GM10266 (cell line): ENCODE measurements around the gene MRC1.
"Not testable (repeated sequence)": the region's sequence is repeated elsewhere in the genome, so short reads cannot be mapped to it uniquely, and the experiment has no call there.

ENCODE experiments used
- DNase-seq: peaks from one replicate; pipeline ENCODE4 v3.0.0; 2012; ENCODE audit errors: extremely low spot score
- TF ChIP-seq, protein P1 (sequence below): IDR thresholded peaks from 2 replicates; pipeline ENCODE4 v1.5.1; 2012; ENCODE audit warnings: mild to moderate bottlenecking, low read depth; ENCODE audit not compliant: control insufficient read depth, insufficient read depth; ENCODE audit errors: missing control alignments

Gene MRC1

GRCh38 chr10:17921378-17921777 lies 112.2 kb downstream of the MRC1 start:
- DNase-seq: no peak
- TF ChIP-seq, protein P1, sequence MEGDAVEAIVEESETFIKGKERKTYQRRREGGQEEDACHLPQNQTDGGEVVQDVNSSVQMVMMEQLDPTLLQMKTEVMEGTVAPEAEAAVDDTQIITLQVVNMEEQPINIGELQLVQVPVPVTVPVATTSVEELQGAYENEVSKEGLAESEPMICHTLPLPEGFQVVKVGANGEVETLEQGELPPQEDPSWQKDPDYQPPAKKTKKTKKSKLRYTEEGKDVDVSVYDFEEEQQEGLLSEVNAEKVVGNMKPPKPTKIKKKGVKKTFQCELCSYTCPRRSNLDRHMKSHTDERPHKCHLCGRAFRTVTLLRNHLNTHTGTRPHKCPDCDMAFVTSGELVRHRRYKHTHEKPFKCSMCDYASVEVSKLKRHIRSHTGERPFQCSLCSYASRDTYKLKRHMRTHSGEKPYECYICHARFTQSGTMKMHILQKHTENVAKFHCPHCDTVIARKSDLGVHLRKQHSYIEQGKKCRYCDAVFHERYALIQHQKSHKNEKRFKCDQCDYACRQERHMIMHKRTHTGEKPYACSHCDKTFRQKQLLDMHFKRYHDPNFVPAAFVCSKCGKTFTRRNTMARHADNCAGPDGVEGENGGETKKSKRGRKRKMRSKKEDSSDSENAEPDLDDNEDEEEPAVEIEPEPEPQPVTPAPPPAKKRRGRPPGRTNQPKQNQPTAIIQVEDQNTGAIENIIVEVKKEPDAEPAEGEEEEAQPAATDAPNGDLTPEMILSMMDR: no peak

DNA sequence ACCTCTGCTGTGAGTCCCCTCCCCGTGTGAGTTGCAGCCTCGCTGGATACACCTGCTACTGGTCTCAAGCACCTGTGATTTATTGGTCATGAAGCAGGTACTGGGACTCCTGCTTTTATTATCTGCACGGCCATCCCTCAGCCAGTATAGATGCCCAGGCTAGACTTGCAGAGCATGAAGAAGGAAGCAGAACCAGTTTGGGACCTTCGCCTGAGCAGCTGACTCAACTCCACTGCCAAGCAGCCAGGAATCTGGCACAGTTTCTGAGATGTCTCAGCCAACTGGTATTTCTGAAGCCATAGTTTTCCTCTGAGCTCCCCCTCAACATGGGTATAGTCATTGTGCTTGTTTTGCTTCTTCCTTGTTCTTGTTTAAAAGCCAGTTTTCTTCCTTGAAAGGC lies 114.6 kb downstream of the MRC1 start:
- no peak for DNase-seq
- TF ChIP-seq, protein P1: no peak

GRCh38 chr10:17943033-17943745 lies 134.0 kb downstream of the MRC1 start:
- no peak for DNase-seq

DNA sequence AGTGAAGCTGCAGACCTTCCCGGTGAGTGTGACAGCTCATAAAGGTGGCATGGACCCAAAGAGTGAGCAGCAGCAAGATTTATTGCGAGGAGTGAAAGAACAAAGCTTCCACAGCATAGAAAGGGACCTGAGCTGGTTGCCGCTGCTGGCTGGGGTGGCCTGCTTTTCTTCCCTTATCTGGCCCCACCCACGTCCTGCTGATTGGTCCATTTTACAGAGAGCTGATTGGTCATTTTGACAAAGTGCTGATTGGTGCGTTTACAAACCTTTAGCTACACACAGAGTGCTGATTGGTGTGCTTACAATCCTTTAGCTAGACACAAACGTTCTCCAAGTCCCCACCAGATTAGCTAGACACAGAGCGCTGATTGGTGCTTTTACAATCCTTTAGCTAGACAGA lies 141.1 kb downstream of the MRC1 start:
- DNase-seq: not testable (repeated sequence)

More at GRCh38 chr10:17943033-17943745, 134.0 kb downstream of the MRC1 start:
- TF ChIP-seq, protein P1: no peak

- DNase-seq: no peak
- TF ChIP-seq, protein P1: no peak
These were observed 141.6 kb downstream of the MRC1 start for GRCh38 chr10:17950726-17951125.

DNA sequence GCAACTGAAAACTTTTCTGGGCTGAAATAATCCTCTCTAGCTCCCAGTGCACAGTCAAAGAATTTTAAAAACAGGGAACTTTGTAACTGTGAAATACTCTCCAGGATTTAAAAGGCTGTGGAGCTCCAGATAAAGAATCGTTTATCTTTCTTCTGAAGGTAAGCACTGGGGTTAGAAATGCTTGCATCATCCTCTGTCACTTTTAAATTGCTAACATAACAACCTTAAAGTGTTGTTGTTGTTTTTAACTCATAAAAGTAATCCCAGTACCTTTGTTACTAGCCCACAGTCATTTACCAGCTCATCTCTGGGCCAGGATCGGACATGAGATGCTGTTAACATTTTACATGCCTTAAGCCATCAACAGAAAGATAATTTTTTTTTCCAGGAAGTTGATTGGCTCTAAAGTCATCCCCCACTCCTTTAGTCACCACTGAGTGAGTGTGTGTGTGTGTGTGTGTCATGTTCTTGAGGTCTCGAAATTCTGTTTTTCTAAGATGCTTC lies 142.8 kb downstream of the MRC1 start, which contains the start of gene SLC39A12:
TSS of gene SLC39A12 (plus strand) at position 51 of the 504 bp plus-strand sequence. CDS start 1,359 bp downstream, outside the sequence.
- TF ChIP-seq, protein P1: no peak

GRCh38 chr10:17954372-17954771 lies 145.2 kb downstream of the MRC1 start:
- not testable (repeated sequence) for DNase-seq

More for the DNA sequence above, 142.8 kb downstream of the MRC1 start, which contains the start of gene SLC39A12:
- DNase-seq: no peak

- DNase-seq: no peak
These were observed 145.7 kb downstream of the MRC1 start for GRCh38 chr10:17954861-17955260.

More at GRCh38 chr10:17954861-17955260, 145.7 kb downstream of the MRC1 start:
- TF ChIP-seq, protein P1: no peak
